GM11168 (cell line): ENCODE measurements around the gene RPL22.

Experiments
- in situ Hi-C: fragments of 300-500 bp; cut with MboI; formaldehyde crosslinking; loops from one replicate; pipeline ENCODE4 v1.12.0; 2022; ENCODE audit warnings: low sequenced_read_pairs; ENCODE audit not compliant: unreplicated experiment

RPL22 gene

GRCh38 chr1:6206520-6206855 is 7.1 kb upstream of the RPL22 start:
- in situ Hi-C loops: no loop called here

GRCh38 chr1:6205849-6206519 is 6.6 kb upstream of the RPL22 start, which contains the start of gene RNF207:
RNF207 (plus strand) TSS chr1:6206119; CDS start chr1:6206536, 417 bp downstream.
- in situ Hi-C loops: no loop called here

- in situ Hi-C loops: no loop called here
Observed at GRCh38 chr1:6202256-6202655, 2.9 kb upstream of the RPL22 start.

DNA sequence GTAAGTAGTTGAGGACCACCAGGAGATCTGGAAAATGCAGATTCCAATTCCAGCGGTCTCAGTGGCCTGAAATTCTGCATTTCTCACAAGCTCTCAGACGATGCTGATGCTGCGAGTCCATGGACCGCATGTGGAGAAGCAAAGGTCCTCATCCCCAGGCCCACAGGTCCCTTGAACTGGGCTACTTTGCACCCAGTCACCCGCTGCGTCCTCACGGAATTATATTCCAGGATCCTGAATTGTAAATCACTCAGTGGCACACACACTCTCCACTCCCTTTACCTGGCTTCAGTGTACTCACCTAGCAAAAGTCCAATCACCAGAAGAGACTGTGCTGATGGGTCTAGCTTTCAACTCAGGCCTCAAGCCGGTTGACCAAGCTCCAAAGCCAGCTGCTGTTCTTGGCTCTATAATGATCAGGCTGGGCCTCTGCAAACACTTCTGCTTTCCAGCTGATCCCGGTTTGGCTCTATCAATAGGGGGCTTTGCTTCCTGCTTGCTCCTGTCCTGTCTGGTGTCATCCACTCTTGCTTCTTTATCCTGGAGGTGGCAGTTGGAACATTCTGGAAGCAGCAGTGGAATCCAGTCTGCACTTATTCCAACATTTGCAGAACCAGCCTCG is 904 bp upstream of the RPL22 start:
- in situ Hi-C loops: no loop called here

GRCh38 chr1:6198646-6199297 is 623 bp downstream of the RPL22 start:
- in situ Hi-C loops: no loop called here

DNA sequence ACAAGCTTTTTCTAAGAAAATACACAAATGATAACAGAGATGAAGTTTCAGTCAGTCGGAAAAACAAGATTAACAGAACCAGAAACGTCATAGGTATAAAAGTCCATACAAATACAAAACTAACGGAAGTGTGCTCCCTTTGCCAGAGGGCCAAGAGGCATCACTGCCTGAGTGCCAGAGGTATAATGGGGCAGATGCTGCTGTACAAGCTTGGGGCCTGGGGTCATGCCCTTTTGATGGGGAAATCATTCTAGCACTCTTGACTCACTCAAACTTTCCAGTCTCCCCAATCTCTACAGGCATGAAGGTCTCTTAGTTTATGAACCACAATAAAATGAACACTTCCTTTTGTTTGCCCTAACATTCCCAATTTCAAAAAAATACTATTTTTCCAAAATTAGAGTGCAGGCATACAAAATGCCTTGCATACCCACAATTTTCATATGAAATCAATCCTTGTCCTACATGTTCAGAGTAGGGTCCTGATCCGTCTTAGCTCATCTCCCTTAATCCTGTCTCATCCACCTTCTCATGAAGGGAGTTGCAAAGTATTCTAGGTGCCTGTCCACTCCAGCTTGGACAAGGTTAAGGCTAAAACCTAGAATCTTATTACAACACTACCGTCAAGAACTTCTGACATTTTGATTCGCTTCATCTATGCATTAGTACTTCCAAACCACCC is 1.5 kb downstream of the RPL22 start:
- in situ Hi-C loops: no loop called here

DNA sequence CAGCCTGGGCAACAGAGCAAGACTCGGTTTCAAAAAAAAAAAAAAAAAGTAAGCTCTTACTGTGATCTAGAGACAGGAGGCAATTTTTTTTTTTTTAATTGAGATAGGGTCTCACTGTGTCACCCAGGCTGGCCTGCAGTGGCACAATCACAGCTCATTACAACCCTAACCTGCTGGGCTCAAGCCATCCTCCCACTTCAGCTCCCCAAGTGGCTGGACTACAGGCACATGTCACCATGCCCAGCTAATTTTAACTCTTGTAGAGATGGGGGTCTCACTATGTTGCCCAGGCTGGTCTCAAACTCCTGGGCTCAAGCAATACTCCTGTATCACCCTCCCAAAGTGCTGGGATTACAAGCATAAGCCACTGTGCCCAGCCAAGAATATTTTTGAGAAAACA is 7.4 kb downstream of the RPL22 start:
- in situ Hi-C loops: no loop called here

DNA sequence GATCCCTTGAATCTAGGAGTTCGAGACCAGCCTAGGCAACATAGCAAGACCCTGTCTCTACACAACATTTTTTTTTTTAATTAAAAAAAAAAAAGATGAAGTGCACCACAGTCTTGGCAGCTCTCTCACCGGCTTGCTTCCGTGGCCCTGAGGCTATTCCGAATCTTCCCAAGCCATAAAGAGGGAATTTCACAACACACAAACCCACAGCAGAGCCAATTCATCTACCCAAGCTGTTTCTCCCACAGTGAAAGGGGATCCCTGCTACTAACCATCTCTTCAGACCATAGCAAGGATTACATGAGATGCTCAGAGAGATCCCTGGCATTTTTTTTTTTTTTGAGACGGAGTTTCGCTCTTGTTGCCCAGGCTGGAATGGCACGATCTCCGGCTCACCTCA is 10.9 kb downstream of the RPL22 start:
- in situ Hi-C loops: no loop called here

GRCh38 chr1:6185635-6186382 is 13.6 kb downstream of the RPL22 start:
- in situ Hi-C loops: no loop called here

DNA sequence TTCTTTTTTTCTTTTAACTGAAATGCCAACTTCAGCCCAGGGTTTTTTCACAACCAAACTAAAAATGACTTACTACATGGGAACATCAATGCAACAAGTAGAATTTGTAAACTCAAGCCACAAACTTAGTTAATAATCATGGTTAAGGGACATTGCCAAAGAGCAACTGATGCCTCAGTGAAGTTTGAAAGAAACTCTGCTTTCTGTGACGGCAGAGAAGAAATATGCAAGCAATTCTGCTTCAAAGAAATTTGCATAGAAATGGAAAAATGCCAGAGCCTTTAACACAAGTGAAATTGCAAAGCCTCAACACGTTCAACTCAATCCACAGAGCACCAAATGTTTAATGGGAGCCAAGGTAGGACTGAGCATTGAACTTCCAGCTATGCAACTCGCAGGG is 14.2 kb downstream of the RPL22 start:
- in situ Hi-C loops: no loop called here

- in situ Hi-C loops: no loop called here
Observed at GRCh38 chr1:6184083-6184783, 15.2 kb downstream of the RPL22 start.

DNA sequence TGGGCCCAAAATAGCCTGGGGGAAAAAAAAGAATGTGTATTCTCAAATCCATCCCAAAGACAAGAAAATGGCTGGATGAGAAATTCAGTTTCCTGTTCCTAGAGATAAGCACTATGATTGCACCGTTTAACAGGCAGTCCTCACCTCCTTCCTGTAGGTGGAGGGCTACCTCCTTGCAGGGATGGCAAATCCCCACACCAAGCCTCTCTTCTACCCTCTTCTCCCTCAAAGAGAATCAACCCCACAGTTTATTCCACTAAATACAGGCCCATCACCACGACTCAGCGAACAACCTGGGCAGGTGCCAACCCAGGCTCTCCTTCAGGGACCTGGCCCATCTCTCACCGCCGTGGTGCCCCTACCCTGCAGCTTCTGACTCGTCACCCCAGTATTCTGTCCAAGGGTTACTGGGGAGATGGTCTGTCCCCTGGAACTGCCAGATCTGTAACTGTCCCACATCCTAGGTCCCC is 15.8 kb downstream of the RPL22 start:
- in situ Hi-C loops: no loop called here

DNA sequence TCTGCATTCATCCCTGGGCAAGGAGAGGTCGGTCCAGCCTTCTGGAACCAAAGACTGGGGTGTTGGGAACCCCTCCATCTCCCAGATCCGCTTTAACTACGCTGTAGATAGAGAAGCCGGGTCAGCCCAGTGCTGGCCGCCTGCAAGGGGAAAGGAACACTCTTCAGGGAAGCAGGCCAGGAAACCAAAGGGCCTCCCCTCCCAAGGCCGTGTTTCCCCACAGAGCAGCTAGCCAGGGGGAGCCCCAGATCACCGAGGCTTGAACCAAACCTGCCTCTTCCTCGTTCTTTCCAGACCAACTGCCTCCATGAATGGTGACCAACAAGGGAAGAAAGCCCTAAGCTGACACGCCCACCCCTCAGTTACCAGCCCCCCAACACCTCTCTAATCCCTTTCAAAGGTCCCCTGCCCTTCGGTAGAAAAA is 18.0 kb downstream of the RPL22 start:
- in situ Hi-C loops: no loop called here

GRCh38 chr1:6180707-6181311 is 18.6 kb downstream of the RPL22 start:
- in situ Hi-C loops: no loop called here

DNA sequence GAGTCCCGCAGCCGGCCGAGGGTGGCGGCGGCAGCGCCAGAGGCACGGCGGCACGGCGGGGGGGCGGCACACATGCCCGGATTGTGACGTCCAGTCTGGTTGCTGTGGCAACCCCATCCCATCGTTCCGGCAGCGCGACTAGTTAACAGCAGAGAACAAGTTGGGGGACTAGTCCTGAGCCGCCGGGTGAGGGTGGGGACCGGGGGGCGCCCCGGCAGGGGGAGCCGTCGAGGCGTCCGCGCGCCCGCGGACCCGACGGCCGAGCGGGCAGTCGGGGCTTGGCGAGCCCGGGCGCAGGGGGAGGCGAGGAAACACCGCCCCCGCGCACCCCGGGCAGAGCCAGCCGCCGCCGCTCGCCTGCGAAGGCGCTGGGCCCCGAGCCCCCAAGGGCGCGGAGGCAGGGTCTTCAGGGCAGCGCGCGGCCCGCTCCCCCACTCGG is 19.1 kb downstream of the RPL22 start, which contains the start of gene CHD5:
CHD5 (minus strand) TSS at position 54 of the 439 bp plus-strand sequence. CDS start 298 bp downstream, outside the sequence.
- in situ Hi-C loops: no loop called here

DNA sequence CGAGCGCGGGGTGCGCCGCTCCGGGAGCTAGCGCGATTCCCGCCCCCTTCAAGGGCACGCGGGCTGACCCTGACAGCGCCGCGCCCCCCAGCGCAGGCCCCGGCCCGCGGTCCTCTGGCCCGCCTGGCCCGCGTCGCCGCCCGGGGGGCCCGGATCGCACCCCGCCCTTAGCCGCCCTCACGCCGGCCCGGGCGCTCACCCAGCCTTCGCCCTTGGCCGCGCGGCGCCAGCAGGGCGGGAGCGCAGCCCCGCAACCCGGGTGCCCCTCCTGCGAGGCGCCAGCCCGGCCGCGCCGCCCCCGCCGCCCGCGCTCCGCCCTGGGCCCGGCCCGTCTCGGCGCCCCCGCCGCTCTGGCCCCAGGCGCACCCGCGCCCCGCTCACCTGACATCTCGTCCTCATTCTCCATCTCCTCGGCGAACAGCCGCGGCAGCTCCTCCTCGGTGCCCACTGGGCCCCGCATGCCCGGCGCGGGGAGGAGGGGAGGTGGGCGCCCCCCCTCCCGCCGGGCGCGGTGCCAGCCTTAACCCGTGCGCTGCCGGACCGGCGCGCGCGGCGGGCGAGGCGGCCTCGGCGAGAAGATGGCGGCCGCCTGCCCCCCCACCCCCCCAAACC is 19.7 kb downstream of the RPL22 start:
- in situ Hi-C loops: no loop called here

GRCh38 chr1:6178751-6179563 is 20.4 kb downstream of the RPL22 start:
- in situ Hi-C loops: no loop called here
